CD14-positive monocyte (primary cell): ENCODE data around the gene FATE1. TPM values are rescaled to one million over a fixed set of nuclear protein-coding genes. Genes with fewer than 3 reads are reported as not detected.
"Not testable (repeated sequence)": the region's sequence is repeated elsewhere in the genome, so short reads cannot be mapped to it uniquely, and the experiment has no call there.

ENCODE experiments used
- DNase-seq, 3 donors: peaks; one replicate each; pipeline ENCODE4 v3.0.0-alpha.2; 2011 to 2022
- H2AFZ ChIP-seq: 2 replicates; pipeline ENCODE4 v1.6.0; 2012; ENCODE audit warnings: mild to moderate bottlenecking, low read depth, low read length, inconsistent platforms; ENCODE audit not compliant: insufficient read depth, poor library complexity, severe bottlenecking
- H3K27ac ChIP-seq, 2 donors: 1 replicate in 1 of 2; 2 replicates in 1 of 2; pipeline ENCODE4 v1.5.1; 2012 to 2013; ENCODE audit warnings: low read length in 2 of 2, control low read depth in 1 of 2, inconsistent platforms in 1 of 2, low read depth in 1 of 2, mild to moderate bottlenecking in 1 of 2
- H3K27me3 ChIP-seq, 2 donors: one replicate each; pipeline versions ENCODE4 v1.6.0 to v1.6.1; 2011 to 2013; ENCODE audit warnings: low read length in 2 of 2; ENCODE audit not compliant: control insufficient read depth in 2 of 2, insufficient read depth in 2 of 2
- H3K36me3 ChIP-seq, 2 donors: replicated peaks in 1 of 2; 1 replicate in 1 of 2; 2 replicates in 1 of 2; pipeline versions ENCODE4 v1.5.1 to v1.6.1; 2012 to 2013; ENCODE audit warnings: low read length in 2 of 2, control low read depth in 1 of 2, inconsistent platforms in 1 of 2, mild to moderate bottlenecking in 1 of 2; ENCODE audit not compliant: insufficient read depth in 2 of 2, control insufficient read depth in 1 of 2
- H3K4me1 ChIP-seq, 2 donors: 1 replicate in 1 of 2; 2 replicates in 1 of 2; pipeline versions ENCODE4 v1.5.1 to v1.6.1; 2012 to 2013; ENCODE audit warnings: low read length in 2 of 2, control low read depth in 1 of 2, inconsistent platforms in 1 of 2, mild to moderate bottlenecking in 1 of 2, moderate library complexity in 1 of 2; ENCODE audit not compliant: insufficient read depth in 2 of 2, control insufficient read depth in 1 of 2
- H3K4me2 ChIP-seq: replicated peaks from 2 replicates; pipeline ENCODE3; 2012; ENCODE audit warnings: low read length, moderate library complexity, mild to moderate bottlenecking; ENCODE audit not compliant: poor library complexity, severe bottlenecking; ENCODE audit errors: extremely low read depth
- H3K4me3 ChIP-seq, 3 experiments: fragments of 200-600 bp in 1 of 3; sonication (generic) in 1 of 3; replicated peaks in 1 of 3; 1 replicate in 2 of 3; 2 replicates in 1 of 3; pipeline ENCODE4 v1.5.1; 2011 to 2013; ENCODE audit warnings: low read length in 3 of 3, mild to moderate bottlenecking in 3 of 3, control low read depth in 2 of 3, low read depth in 2 of 3, inconsistent platforms in 1 of 3, moderate library complexity in 1 of 3
- H3K79me2 ChIP-seq: 2 replicates; pipeline ENCODE4 v1.6.0; 2012; ENCODE audit warnings: mild to moderate bottlenecking, control low read depth, inconsistent platforms, low read length, moderate library complexity; ENCODE audit not compliant: insufficient read depth
- H3K9ac ChIP-seq: 2 replicates; pipeline ENCODE4 v1.6.0; 2017; ENCODE audit warnings: low read length, mild to moderate bottlenecking; ENCODE audit not compliant: insufficient read depth, poor library complexity, severe bottlenecking
- H3K9me3 ChIP-seq, 2 donors: replicated peaks in 1 of 2; 1 replicate in 1 of 2; 2 replicates in 1 of 2; pipeline versions ENCODE4 v1.5.1 to v1.6.1; 2012 to 2013; ENCODE audit warnings: low read length in 2 of 2, control low read depth in 1 of 2; ENCODE audit not compliant: control insufficient read depth in 1 of 2, insufficient read depth in 1 of 2
- H4K20me1 ChIP-seq: 2 replicates; pipeline ENCODE4 v1.6.0; 2012; ENCODE audit warnings: mild to moderate bottlenecking, low read length, control low read depth, moderate library complexity; ENCODE audit not compliant: insufficient read depth
- H3K27ac Mint-ChIP-seq, 7 donors: one replicate each; pipeline ENCODE4 v1.8.0; 2020; ENCODE audit warnings: mild to moderate bottlenecking in 7 of 7, mixed read lengths in 7 of 7, moderate library complexity in 6 of 7, inconsistent platforms in 2 of 7
- H3K27me3 Mint-ChIP-seq, 3 donors: one replicate each; pipeline ENCODE4 v1.8.0; 2021 to 2022; ENCODE audit warnings: low read depth in 3 of 3, mild to moderate bottlenecking in 3 of 3, mixed read lengths in 3 of 3, moderate library complexity in 3 of 3, inconsistent platforms in 1 of 3
- H3K36me3 Mint-ChIP-seq, 2 donors: one replicate each; pipeline ENCODE4 v1.8.0; 2020; ENCODE audit warnings: mixed read lengths in 2 of 2, inconsistent platforms in 1 of 2, mild to moderate bottlenecking in 1 of 2
- H3K4me1 Mint-ChIP-seq: one replicate; pipeline ENCODE4 v1.8.0; 2020; ENCODE audit warnings: mild to moderate bottlenecking, mixed read lengths
- H3K4me3 Mint-ChIP-seq, 2 donors: one replicate each; pipeline ENCODE4 v1.8.0; 2020; ENCODE audit warnings: mild to moderate bottlenecking in 2 of 2, mixed read lengths in 2 of 2, moderate library complexity in 1 of 2
- H3K9me3 Mint-ChIP-seq, 7 donors: one replicate each; pipeline ENCODE4 v1.8.0; 2020 to 2022; ENCODE audit warnings: mixed read lengths in 7 of 7, mild to moderate bottlenecking in 6 of 7, moderate library complexity in 6 of 7, inconsistent platforms in 2 of 7
- CTCF ChIP-seq: fragments of 200-600 bp; IDR thresholded peaks from one replicate; pipeline ENCODE4 v1.8.0; 2022; ENCODE audit warnings: antibody characterized with exemption, mild to moderate bottlenecking
- WGBS: methylation state at CpG from one replicate; pipeline ENCODE4 v1.1.5; 2013; ENCODE audit warnings: missing lambda C conversion rate; ENCODE audit not compliant: insufficient coverage; 5-methylcytosine and 5-hydroxymethylcytosine counted together
- intact Hi-C, 2 donors: fragments of 100-400 bp; cut with micrococcal nuclease; formaldehyde crosslinking; loops; one replicate each; pipeline versions ENCODE4 v1.15.0 to v1.15.1; 2023
- polyA plus RNA-seq, 3 donors: library from polyadenylated mRNA; depleted of rRNA in 1 of 3; unstranded in 2 of 3; stranded (reverse) in 1 of 3; fragments of 300-500 nt in 2 of 3; fragments of >200 nt in 1 of 3; fragmentation: Illumina TruSeq in 2 of 3; gene quantifications; 1 replicate in 2 of 3; 2 replicates in 1 of 3; pipeline ENCODE4 v1.2.3, GENCODE V29; 2012 to 2021

Gene FATE1
- polyA plus RNA-seq, 3 donors: not detected

GRCh38 chrX:151695583-151696340 lies 20.1 kb upstream of the FATE1 start:
- no peaks in the 10 kb centered on the region for H3K9me3 ChIP-seq
- 21% methylated on average over 11 of the region's 19 CpGs for WGBS
- H3K4me3 Mint-ChIP-seq: peak overlapping the region in 1 of 2 donors; percentile 69
- no peak overlapping the region for H3K27ac ChIP-seq
- no peaks in the 10 kb centered on the region for H3K4me1 Mint-ChIP-seq
- no peaks in the 10 kb centered on the region for H3K36me3 Mint-ChIP-seq
- H2AFZ ChIP-seq: no peak overlapping the region
- peaks cover 0 to 18% (median 4%) of the 10 kb centered on the region in 7 donors for H3K9me3 Mint-ChIP-seq
- no peak overlapping the region for H3K4me2 ChIP-seq
- intact Hi-C loops: no loop called here
- no peaks in the 10 kb centered on the region for H3K79me2 ChIP-seq
- H3K27me3 ChIP-seq: peaks cover 0 to 7% of the 10 kb centered on the region in 2 donors
- H4K20me1 ChIP-seq: no peaks in the 10 kb centered on the region
- H3K27ac Mint-ChIP-seq: no peak overlapping the region
- H3K4me1 ChIP-seq: no peaks in the 10 kb centered on the region
- H3K27me3 Mint-ChIP-seq: peaks cover 10 to 26% (median 18%) of the 10 kb centered on the region in 3 donors
- no peak overlapping the region for H3K4me3 ChIP-seq
- H3K9ac ChIP-seq: no peak overlapping the region
- DNase-seq: no peak
- TF ChIP-seq CTCF: no peak
- no peaks in the 10 kb centered on the region for H3K36me3 ChIP-seq

- intact Hi-C loops, H3K27ac Mint-ChIP-seq, H2AFZ ChIP-seq, H4K20me1 ChIP-seq, H3K27ac ChIP-seq, H3K4me2 ChIP-seq, H3K4me3 Mint-ChIP-seq, H3K27me3 ChIP-seq, H3K9me3 ChIP-seq, H3K4me1 Mint-ChIP-seq, H3K36me3 ChIP-seq, H3K4me3 ChIP-seq, H3K4me1 ChIP-seq, H3K9ac ChIP-seq, H3K36me3 Mint-ChIP-seq, H3K79me2 ChIP-seq, DNase-seq: not testable (repeated sequence)
- WGBS: 100% methylated on average over 1 of the region's 8 CpGs
- Mint-ChIP-seq H3K27me3 (peaks cover 10 to 26% (median 18%) of the 10 kb centered on the region in 3 donors), H3K9me3 (peaks cover 0 to 18% (median 4%) of the 10 kb centered on the region in 7 donors)
These were observed 18.8 kb upstream of the FATE1 start for GRCh38 chrX:151697082-151697481.
